GM06990 (cell line): Measurements from ENCODE around the gene DTNBP1.

Source experiments
- DNase-seq: peaks from one replicate; pipeline ENCODE4 v3.0.0-alpha.2; 2011; ENCODE audit not compliant: insufficient read length; ENCODE audit errors: extremely low read depth
- H3K27me3 ChIP-seq: replicated peaks from 2 replicates; pipeline ENCODE4 v1.6.0; 2011; ENCODE audit warnings: low read length; ENCODE audit not compliant: control insufficient read depth, insufficient read depth
- H3K36me3 ChIP-seq: 2 replicates; pipeline ENCODE4 v1.5.1; 2011; ENCODE audit warnings: low read length; ENCODE audit not compliant: control insufficient read depth, insufficient read depth
- H3K4me3 ChIP-seq: replicated peaks from 2 replicates; pipeline ENCODE4 v1.5.1; 2011; ENCODE audit warnings: low read depth, mild to moderate bottlenecking, control low read depth, low read length
- TF ChIP-seq, protein P1 (sequence below): IDR thresholded peaks from 2 replicates; pipeline ENCODE4 v1.5.1; 2011; ENCODE audit warnings: low read length, control low read depth, mild to moderate bottlenecking, inconsistent platforms; ENCODE audit not compliant: insufficient read depth, poor library complexity, severe bottlenecking

Gene DTNBP1

DNA sequence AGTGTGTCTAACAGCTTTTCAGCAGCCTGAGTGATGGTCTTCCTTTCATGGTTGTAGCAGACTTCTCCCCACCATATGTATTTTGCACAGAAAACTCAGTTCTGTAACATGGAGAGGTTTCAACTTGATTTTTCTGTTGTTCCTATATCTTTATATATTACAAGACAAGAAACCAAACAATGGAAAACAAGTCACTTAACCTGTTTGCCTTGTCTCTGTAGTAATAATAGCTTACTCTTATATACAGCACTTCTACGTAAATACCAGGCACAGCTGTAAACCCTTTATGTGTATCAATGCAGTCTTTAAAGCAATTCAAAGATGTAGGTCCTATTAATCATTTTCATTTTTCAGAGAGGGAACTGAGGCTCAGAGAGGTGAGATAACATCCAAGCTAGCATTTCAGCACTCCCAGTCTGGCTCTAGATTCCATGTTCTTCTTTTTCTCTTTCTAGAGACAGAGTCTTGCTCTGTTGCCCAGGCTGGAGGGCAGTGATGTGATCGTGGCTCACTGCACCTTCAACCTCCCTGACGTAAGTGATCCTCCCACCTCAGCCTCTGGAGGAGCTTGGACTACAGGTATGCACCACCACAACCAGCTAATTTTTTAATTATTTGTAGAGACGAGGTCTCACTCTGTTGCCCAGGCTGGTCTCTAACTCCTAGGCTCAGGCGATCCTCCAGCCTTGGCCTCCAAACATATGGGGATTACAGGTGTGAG, 90.4 kb downstream of the DTNBP1 start:
- H3K27me3 ChIP-seq: no peaks in the 10 kb centered on the region
- H3K4me3 ChIP-seq: no peak overlapping the region
- H3K36me3 ChIP-seq: no peaks in the 10 kb centered on the region; the same call in 1 of the 2 replicates
- no peak for DNase-seq
- TF ChIP-seq, protein P1, sequence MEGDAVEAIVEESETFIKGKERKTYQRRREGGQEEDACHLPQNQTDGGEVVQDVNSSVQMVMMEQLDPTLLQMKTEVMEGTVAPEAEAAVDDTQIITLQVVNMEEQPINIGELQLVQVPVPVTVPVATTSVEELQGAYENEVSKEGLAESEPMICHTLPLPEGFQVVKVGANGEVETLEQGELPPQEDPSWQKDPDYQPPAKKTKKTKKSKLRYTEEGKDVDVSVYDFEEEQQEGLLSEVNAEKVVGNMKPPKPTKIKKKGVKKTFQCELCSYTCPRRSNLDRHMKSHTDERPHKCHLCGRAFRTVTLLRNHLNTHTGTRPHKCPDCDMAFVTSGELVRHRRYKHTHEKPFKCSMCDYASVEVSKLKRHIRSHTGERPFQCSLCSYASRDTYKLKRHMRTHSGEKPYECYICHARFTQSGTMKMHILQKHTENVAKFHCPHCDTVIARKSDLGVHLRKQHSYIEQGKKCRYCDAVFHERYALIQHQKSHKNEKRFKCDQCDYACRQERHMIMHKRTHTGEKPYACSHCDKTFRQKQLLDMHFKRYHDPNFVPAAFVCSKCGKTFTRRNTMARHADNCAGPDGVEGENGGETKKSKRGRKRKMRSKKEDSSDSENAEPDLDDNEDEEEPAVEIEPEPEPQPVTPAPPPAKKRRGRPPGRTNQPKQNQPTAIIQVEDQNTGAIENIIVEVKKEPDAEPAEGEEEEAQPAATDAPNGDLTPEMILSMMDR: no peak

DNA sequence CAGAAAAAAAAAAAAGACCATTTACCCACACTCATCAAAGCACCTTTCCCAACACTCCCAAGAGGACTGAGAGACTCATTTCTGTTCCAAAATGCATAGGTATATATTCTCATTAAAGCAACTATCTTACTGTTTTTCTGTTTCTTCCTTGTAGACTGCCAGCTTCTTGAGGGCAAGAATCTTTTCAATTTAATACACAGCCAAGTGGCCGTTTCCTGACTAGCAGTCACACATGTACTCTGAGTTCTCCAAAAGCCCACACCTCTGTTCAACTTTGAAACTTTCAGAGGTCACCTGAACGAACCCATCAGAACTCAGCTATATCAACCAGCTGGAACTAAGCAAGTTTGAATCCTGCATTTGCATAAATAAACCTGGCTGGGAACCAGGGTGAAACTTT, 92.7 kb downstream of the DTNBP1 start:
- TF ChIP-seq, protein P1: no peak
- H3K4me3 ChIP-seq: no peak overlapping the region
- no peaks in the 10 kb centered on the region; the same call in 1 of the 2 replicates for H3K36me3 ChIP-seq
- no peak for DNase-seq
- no peaks in the 10 kb centered on the region for H3K27me3 ChIP-seq

DNA sequence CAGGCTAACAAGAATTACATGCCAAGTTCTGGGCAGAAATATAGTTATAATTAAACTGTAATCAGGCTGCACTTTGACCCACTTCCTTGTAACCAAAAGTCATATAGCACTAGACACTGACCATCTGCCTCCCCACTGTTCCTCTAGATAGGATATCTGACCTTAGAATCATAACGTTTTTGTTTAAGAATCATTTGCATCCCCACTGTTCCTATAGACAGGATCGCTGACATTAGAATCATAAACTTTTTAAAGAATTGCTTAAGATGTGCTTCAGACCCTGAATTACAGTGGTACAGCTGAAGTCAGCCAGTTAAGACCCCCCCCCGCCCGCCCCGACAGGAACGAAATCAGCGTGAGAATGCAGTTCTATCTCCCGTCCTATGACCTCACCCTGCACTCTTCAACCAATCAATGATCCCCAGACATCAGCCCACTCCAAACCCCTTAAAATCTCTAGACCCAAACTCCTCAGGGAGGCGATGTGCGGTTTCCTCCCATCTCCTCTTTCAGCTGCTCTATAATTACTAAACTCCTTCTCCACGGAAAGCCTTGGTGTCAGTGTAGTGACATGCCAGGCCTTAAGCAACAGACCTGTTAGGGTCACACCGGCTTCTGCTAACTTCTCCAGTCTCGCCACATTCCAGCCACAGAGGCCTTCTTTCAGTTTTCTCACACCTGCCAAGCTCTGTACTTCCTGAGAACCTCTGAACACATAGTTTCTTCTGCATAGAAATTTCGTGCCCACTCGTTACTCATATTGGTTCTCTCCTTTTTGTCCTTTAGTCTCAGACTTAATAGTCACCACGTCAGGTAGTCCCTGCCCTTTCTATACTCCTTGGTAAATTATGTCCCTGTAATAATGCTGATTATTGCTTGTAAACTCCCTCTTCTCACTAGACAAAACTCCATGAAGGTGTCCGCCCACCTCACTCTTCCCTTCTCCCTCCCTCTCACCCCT, 93.5 kb downstream of the DTNBP1 start:
- no peaks in the 10 kb centered on the region for H3K27me3 ChIP-seq
- no peak for DNase-seq
- H3K36me3 ChIP-seq: no peaks in the 10 kb centered on the region; the same call in 1 of the 2 replicates
- H3K4me3 ChIP-seq: no peak overlapping the region
- TF ChIP-seq, protein P1: no peak

DNA sequence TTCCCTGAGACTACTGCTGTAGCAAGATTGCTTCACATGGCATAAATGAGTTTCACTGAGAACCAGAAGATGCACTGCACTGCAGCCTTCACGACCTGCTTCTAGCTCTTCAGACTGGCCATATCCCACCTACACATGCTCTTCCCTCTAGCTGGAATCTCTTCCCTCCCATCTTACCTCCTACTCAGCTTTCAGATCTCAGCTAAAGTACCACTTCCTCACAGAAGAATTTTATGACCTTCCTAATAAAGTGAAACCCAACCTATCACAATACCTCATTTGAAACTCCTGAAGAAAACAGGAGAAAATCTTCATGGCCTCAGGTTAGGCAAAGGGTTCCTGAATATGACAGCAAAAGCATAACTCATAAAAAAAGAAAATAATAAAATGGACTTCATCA, 99.9 kb downstream of the DTNBP1 start:
- Histone ChIP-seq H3K27me3 (no peaks in the 10 kb centered on the region), H3K4me3 (no peak overlapping the region), H3K36me3 (no peaks in the 10 kb centered on the region)
- TF ChIP-seq, protein P1: no peak
- DNase-seq: no peak

DNA sequence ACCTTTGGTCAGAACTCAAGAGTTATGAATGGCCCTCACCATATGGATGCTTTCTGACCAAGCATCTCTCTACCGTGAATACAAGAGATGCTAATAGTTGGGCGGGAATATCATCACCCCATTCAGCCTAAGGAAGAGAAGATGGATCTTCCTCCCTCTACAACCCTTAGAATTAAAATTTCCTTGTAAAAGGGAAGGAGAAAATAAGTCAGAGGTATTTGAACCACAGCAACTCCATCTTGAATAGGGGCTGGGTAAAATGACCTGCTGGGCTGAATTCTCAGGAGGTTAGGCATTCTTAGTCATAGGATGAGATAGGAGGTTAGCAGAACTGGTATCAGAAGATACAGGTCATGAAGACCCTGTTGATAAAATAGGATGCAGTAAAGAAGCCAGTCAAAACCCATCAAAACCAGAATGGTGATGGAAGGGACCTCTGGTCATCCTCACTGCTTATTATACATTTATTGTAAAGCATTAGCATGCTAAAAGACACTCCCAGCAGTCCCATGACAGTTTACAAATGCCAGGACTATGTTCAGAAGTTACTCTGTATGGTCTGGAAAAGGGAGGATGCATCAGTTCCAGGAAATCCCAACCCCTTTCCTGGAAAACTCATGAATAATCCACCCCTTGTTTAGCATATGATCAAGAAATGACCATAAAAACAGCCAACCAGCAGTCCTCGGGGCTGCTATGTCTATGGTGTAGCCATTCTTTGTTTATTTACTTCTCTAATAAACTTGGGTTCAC, 101.2 kb downstream of the DTNBP1 start:
- Histone ChIP-seq H3K4me3 (no peak overlapping the region), H3K27me3 (no peaks in the 10 kb centered on the region), H3K36me3 (no peaks in the 10 kb centered on the region)
- TF ChIP-seq, protein P1: no peak
- DNase-seq: no peak
